ENCODE data around the gene OCIAD2.

DNA sequence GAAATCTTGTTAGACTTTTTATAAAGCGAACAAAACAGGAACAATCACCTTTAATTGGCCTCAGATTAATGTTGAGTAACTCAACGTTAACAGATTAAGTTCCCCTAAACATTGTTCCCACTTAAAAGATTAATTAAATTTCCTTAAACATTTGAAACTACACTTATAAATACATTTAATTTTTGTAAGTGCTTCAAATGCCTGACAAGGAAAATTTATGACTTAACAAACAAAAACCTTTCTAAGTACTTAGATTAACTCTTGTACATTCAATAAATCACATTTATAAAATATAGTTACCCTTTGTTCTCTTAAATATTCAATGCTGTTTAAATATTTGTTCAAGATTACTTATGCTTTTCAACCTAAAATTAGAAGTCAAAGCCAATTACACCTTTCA lies 39.4 kb upstream of the OCIAD2 start:
- TF ChIP-seq, protein P1, sequence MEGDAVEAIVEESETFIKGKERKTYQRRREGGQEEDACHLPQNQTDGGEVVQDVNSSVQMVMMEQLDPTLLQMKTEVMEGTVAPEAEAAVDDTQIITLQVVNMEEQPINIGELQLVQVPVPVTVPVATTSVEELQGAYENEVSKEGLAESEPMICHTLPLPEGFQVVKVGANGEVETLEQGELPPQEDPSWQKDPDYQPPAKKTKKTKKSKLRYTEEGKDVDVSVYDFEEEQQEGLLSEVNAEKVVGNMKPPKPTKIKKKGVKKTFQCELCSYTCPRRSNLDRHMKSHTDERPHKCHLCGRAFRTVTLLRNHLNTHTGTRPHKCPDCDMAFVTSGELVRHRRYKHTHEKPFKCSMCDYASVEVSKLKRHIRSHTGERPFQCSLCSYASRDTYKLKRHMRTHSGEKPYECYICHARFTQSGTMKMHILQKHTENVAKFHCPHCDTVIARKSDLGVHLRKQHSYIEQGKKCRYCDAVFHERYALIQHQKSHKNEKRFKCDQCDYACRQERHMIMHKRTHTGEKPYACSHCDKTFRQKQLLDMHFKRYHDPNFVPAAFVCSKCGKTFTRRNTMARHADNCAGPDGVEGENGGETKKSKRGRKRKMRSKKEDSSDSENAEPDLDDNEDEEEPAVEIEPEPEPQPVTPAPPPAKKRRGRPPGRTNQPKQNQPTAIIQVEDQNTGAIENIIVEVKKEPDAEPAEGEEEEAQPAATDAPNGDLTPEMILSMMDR (IDR thresholded peaks at IDR 0.05; ENCODE audit: low read depth, low read length, missing input control) = no peak
- TF ChIP-seq, protein P2, sequence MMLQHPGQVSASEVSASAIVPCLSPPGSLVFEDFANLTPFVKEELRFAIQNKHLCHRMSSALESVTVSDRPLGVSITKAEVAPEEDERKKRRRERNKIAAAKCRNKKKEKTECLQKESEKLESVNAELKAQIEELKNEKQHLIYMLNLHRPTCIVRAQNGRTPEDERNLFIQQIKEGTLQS (IDR thresholded peaks at IDR 0.05) = no peak
- TF ChIP-seq, protein P3, sequence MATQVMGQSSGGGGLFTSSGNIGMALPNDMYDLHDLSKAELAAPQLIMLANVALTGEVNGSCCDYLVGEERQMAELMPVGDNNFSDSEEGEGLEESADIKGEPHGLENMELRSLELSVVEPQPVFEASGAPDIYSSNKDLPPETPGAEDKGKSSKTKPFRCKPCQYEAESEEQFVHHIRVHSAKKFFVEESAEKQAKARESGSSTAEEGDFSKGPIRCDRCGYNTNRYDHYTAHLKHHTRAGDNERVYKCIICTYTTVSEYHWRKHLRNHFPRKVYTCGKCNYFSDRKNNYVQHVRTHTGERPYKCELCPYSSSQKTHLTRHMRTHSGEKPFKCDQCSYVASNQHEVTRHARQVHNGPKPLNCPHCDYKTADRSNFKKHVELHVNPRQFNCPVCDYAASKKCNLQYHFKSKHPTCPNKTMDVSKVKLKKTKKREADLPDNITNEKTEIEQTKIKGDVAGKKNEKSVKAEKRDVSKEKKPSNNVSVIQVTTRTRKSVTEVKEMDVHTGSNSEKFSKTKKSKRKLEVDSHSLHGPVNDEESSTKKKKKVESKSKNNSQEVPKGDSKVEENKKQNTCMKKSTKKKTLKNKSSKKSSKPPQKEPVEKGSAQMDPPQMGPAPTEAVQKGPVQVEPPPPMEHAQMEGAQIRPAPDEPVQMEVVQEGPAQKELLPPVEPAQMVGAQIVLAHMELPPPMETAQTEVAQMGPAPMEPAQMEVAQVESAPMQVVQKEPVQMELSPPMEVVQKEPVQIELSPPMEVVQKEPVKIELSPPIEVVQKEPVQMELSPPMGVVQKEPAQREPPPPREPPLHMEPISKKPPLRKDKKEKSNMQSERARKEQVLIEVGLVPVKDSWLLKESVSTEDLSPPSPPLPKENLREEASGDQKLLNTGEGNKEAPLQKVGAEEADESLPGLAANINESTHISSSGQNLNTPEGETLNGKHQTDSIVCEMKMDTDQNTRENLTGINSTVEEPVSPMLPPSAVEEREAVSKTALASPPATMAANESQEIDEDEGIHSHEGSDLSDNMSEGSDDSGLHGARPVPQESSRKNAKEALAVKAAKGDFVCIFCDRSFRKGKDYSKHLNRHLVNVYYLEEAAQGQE (IDR thresholded peaks at IDR 0.05) = no peak
- TF ChIP-seq RAD21 (IDR thresholded peaks at IDR 0.05) = no peak
- TF ChIP-seq, protein P4, sequence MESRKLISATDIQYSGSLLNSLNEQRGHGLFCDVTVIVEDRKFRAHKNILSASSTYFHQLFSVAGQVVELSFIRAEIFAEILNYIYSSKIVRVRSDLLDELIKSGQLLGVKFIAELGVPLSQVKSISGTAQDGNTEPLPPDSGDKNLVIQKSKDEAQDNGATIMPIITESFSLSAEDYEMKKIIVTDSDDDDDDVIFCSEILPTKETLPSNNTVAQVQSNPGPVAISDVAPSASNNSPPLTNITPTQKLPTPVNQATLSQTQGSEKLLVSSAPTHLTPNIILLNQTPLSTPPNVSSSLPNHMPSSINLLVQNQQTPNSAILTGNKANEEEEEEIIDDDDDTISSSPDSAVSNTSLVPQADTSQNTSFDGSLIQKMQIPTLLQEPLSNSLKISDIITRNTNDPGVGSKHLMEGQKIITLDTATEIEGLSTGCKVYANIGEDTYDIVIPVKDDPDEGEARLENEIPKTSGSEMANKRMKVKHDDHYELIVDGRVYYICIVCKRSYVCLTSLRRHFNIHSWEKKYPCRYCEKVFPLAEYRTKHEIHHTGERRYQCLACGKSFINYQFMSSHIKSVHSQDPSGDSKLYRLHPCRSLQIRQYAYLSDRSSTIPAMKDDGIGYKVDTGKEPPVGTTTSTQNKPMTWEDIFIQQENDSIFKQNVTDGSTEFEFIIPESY (IDR thresholded peaks at IDR 0.05) = no peak
- no peak for TF ChIP-seq EGR1 (IDR thresholded peaks at IDR 0.05; ENCODE audit: low read depth in 2 of 2)
- TF ChIP-seq NR2F2 (IDR thresholded peaks at IDR 0.05) = no peak
- TF ChIP-seq YY1 (IDR thresholded peaks at IDR 0.05) = no peak
- TF ChIP-seq TAF1 (conservative IDR thresholded peaks at IDR 0.05) = no peak
